ENCODE data around the gene DNM1.

DNA sequence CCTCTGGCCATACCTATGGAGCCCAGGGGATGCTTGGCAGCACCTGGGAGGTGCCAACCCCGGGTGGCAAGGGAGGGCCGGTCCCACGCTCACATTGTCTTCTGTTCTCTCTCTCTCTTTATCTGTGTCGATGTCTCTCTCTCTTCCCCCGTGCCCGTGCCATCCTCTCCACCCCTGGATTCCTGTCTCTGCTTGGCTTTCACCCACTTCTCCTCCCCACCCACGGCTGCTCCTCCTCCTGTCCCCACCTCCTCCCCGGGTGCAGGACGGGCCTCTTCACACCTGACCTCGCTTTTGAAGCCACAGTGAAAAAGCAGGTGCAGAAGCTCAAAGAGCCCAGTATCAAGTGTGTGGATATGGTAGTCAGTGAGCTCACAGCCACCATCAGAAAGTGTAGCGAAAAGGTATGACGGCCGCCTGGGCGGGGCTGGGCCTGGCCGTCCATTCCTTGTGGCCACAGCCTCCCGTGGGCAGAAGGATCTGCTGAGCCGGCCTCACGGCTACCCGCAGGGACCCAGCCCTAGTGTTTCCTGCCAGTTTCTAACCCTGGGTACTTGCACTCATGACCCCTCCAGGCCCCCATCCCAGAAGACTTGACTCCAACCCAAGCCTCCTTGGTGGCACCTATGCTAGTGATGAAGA lies 22.7 kb downstream of the DNM1 start:
- TF ChIP-seq POLR2A (IDR thresholded peaks at IDR 0.05; ENCODE audit: low read length) (no peak), GATA1 (IDR thresholded peaks at IDR 0.05; ENCODE audit: low read depth, low read length) (no peak)

Measured in erythroblast (primary cell).